Panc1 (cell line): ENCODE data around the gene SYNGR4. TPM values are rescaled to one million over a fixed set of nuclear protein-coding genes. Genes with fewer than 3 reads are reported as not detected.

Source experiments
- ATAC-seq: fragments of 200-7000 bp; cut with Tn5 transposase; 2 replicates; pipeline ENCODE4 v1.9.1; 2020; ENCODE audit warnings: mild to moderate bottlenecking, moderate library complexity
- BruUV-seq: library from RNA; stranded (reverse); fragments of 400-500 nt; replicated peaks from 2 replicates; lab custom pipeline; 2021; lab: Mats Ljungman, UMichigan
- CTCF ChIA-PET: fragments of 300-600 bp; sonication (Branson Sonifier 250); formaldehyde crosslinking; loops from one replicate; lab custom pipeline; 2022; ENCODE audit warnings: antibody characterized with exemption; lab: Charles Lee
- POLR2A ChIA-PET: fragments of 300-600 bp; sonication (Branson Sonifier 250); formaldehyde crosslinking; loops from one replicate; lab custom pipeline; 2022; ENCODE audit warnings: antibody characterized with exemption; lab: Charles Lee
- DNase-seq: peaks from one replicate; pipeline ENCODE4 v3.0.0-alpha.2; 2010; ENCODE audit warnings: low read depth, low spot score
- H3K27ac ChIP-seq: 2 replicates; pipeline ENCODE4 v1.5.1; 2011; ENCODE audit warnings: mild to moderate bottlenecking, low read length, inconsistent platforms
- H3K27me3 ChIP-seq: fragments of 200-500 bp; sonication (Bioruptor generic); 2 replicates; pipeline ENCODE4 v1.6.0; 2014; ENCODE audit warnings: low read length, inconsistent platforms; ENCODE audit not compliant: control insufficient read depth, insufficient read depth
- H3K36me3 ChIP-seq: fragments of 200-500 bp; sonication (Bioruptor generic); 2 replicates; pipeline ENCODE4 v1.5.1; 2014; ENCODE audit warnings: inconsistent platforms, mild to moderate bottlenecking, low read length, moderate library complexity; ENCODE audit not compliant: control insufficient read depth, insufficient read depth
- H3K4me1 ChIP-seq: 2 replicates; pipeline ENCODE4 v1.5.1; 2011; ENCODE audit warnings: inconsistent platforms, mild to moderate bottlenecking, low read length, moderate library complexity; ENCODE audit not compliant: control insufficient read depth, insufficient read depth
- H3K4me3 ChIP-seq, 2 experiments: 2 replicates each; pipeline ENCODE4 v1.5.1; 2011 to 2012; ENCODE audit warnings: low read depth in 2 of 2, low read length in 2 of 2, mild to moderate bottlenecking in 2 of 2, inconsistent platforms in 1 of 2, moderate library complexity in 1 of 2
- H3K9me3 ChIP-seq: fragments of 200-500 bp; sonication (Bioruptor generic); 2 replicates; pipeline ENCODE4 v1.5.1; 2014; ENCODE audit warnings: low read depth, mild to moderate bottlenecking, inconsistent platforms, low read length, moderate library complexity; ENCODE audit not compliant: control insufficient read depth, insufficient read depth
- POLR2AphosphoS5 ChIP-seq: IDR thresholded peaks from 2 replicates; pipeline ENCODE4 v1.6.1; 2012; ENCODE audit warnings: mild to moderate bottlenecking, low read depth, low read length, moderate library complexity
- SIN3A ChIP-seq: IDR thresholded peaks from 2 replicates; pipeline ENCODE4 v1.6.1; 2012; ENCODE audit warnings: low read depth, mild to moderate bottlenecking, low read length, moderate library complexity, borderline replicate concordance; ENCODE audit not compliant: insufficient read depth
- TCF7L2 ChIP-seq: IDR thresholded peaks from 2 replicates; pipeline ENCODE4 v1.6.1; 2011; ENCODE audit warnings: mild to moderate bottlenecking, low read depth, low read length, inconsistent platforms
- in situ Hi-C: cut with HindIII; loops from 2 replicates; pipeline ENCODE4 v1.10.0; 2016; ENCODE audit warnings: low sequenced_read_pairs, low pct_unique_long_range_greater_than_20kb
- intact Hi-C: fragments of 100-400 bp; cut with micrococcal nuclease; formaldehyde crosslinking; loops from one replicate; pipeline ENCODE4 v1.10.0; 2022; ENCODE audit not compliant: unreplicated experiment
- total RNA-seq: library from RNA; stranded (reverse); gene quantifications from one replicate; pipeline ENCODE4 v1.2.1, GENCODE V29; 2021; ENCODE audit not compliant: unreplicated experiment
- TF ChIP-seq, protein P1 (sequence below): fragments of 450-650 bp; IDR thresholded peaks from 2 replicates; pipeline ENCODE4 v1.5.1; 2017; ENCODE audit warnings: mild to moderate bottlenecking
- TF ChIP-seq, protein P2 (sequence below), 2 experiments: IDR thresholded peaks; 2 replicates each; pipeline ENCODE4 v1.6.1; 2011 to 2012; ENCODE audit warnings: low read depth in 2 of 2, control low read depth in 1 of 2, low read length in 1 of 2, mild to moderate bottlenecking in 1 of 2, moderate library complexity in 1 of 2; ENCODE audit not compliant: insufficient read depth in 1 of 2

The SYNGR4 gene
- total RNA-seq, 1 experiment from 2014 or later, result 0.39 TPM

DNA sequence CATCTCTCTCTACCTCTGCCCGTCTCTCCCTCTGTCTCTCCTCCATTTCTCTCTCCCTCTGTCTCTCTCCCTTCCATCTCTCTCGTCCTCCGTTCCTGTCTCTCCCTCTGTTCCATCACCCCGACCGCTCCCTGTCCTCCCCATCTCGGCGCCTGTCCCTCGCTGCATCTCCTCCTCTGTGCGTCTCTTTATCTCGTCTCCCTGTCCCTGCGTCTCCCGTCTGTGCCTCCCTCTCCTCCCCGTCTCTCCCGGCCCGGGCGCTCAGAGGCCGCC, 33.9 kb downstream of the SYNGR4 start:
- Histone ChIP-seq H3K36me3 (no peaks in the 10 kb centered on the region; the same call in 1 of the 2 replicates), H3K27me3 (no peaks in the 10 kb centered on the region), H3K9me3 (no peaks in the 10 kb centered on the region), H3K4me3 (peak overlapping the region; percentile 41 to 62), H3K27ac (peak overlapping the region; percentile 88), H3K4me1 (peaks cover 27% of the 10 kb centered on the region)
- BruUV-seq, result no TSS peak
- intact Hi-C loops (no loop called here), in situ Hi-C loops (no loop called here)
- ATAC-seq (no peak), DNase-seq (no peak)
- TF ChIP-seq, protein P1, sequence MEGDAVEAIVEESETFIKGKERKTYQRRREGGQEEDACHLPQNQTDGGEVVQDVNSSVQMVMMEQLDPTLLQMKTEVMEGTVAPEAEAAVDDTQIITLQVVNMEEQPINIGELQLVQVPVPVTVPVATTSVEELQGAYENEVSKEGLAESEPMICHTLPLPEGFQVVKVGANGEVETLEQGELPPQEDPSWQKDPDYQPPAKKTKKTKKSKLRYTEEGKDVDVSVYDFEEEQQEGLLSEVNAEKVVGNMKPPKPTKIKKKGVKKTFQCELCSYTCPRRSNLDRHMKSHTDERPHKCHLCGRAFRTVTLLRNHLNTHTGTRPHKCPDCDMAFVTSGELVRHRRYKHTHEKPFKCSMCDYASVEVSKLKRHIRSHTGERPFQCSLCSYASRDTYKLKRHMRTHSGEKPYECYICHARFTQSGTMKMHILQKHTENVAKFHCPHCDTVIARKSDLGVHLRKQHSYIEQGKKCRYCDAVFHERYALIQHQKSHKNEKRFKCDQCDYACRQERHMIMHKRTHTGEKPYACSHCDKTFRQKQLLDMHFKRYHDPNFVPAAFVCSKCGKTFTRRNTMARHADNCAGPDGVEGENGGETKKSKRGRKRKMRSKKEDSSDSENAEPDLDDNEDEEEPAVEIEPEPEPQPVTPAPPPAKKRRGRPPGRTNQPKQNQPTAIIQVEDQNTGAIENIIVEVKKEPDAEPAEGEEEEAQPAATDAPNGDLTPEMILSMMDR, result no peak
- TF ChIP-seq, protein P2, sequence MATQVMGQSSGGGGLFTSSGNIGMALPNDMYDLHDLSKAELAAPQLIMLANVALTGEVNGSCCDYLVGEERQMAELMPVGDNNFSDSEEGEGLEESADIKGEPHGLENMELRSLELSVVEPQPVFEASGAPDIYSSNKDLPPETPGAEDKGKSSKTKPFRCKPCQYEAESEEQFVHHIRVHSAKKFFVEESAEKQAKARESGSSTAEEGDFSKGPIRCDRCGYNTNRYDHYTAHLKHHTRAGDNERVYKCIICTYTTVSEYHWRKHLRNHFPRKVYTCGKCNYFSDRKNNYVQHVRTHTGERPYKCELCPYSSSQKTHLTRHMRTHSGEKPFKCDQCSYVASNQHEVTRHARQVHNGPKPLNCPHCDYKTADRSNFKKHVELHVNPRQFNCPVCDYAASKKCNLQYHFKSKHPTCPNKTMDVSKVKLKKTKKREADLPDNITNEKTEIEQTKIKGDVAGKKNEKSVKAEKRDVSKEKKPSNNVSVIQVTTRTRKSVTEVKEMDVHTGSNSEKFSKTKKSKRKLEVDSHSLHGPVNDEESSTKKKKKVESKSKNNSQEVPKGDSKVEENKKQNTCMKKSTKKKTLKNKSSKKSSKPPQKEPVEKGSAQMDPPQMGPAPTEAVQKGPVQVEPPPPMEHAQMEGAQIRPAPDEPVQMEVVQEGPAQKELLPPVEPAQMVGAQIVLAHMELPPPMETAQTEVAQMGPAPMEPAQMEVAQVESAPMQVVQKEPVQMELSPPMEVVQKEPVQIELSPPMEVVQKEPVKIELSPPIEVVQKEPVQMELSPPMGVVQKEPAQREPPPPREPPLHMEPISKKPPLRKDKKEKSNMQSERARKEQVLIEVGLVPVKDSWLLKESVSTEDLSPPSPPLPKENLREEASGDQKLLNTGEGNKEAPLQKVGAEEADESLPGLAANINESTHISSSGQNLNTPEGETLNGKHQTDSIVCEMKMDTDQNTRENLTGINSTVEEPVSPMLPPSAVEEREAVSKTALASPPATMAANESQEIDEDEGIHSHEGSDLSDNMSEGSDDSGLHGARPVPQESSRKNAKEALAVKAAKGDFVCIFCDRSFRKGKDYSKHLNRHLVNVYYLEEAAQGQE (IDR thresholded peaks at IDR 0.05; ENCODE audit: insufficient read depth in 1 of 2, low read depth in 2 of 2, low read length in 1 of 2), result no peak
- TF ChIP-seq POLR2AphosphoS5, result no peak
- TF ChIP-seq SIN3A, result no peak
- no peak for TF ChIP-seq TCF7L2
- ChIA-PET POLR2A (no interaction called here), CTCF (no interaction called here)

DNA sequence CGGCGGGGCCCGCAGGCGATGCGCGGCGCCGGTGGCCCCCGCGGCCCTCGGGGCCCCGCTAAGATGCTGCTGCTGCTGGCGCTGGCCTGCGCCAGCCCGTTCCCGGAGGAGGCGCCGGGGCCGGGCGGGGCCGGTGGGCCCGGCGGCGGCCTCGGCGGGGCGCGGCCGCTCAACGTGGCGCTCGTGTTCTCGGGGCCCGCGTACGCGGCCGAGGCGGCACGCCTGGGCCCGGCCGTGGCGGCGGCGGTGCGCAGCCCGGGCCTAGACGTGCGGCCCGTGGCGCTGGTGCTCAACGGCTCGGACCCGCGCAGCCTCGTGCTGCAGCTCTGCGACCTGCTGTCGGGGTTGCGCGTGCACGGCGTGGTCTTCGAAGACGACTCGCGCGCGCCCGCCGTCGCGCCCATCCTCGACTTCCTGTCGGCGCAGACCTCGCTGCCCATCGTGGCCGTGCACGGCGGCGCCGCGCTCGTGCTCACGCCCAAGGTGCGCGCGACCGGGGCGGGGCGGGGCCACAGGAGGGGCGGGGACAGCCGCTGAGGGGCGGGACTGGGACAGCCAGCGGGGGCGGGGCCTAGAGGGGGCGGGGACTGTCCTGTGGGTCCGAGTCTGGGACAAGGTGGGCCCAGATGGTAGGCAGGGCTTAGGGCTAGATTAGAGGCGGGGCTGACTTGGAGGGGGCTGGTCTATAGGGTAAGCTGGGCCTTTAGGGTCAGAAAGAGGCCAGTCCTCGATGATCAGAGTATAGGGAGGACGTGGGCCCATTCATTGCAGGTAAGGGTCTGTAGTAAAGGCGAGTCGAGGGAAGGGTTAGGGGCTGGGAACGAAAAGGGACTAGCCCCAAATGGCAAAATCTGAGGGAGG, 34.4 kb downstream of the SYNGR4 start:
- in situ Hi-C loops (no loop called here), intact Hi-C loops (no loop called here)
- ATAC-seq (peak; percentile 76), DNase-seq (no peak)
- ChIA-PET POLR2A (no interaction called here), CTCF (no interaction called here)
- peaks cover 23% of the 10 kb centered on the region for H3K4me1 ChIP-seq
- H3K36me3 ChIP-seq, result no peaks in the 10 kb centered on the region; the same call in 1 of the 2 replicates
- H3K27ac ChIP-seq, result peak overlapping the region; percentile 88
- BruUV-seq, result no TSS peak
- no peaks in the 10 kb centered on the region for H3K27me3 ChIP-seq
- H3K9me3 ChIP-seq, result no peaks in the 10 kb centered on the region
- TF ChIP-seq, protein P1, result no peak
- H3K4me3 ChIP-seq, result peak overlapping the region; percentile 41 to 62
